Stimulated activated naive CD4-positive, alpha-beta T cell (primary cell): ENCODE measurements around the gene MTG2.

Source experiments
- DNase-seq, 6 experiments: peaks; one replicate each; lab custom pipeline; 2025; lab: John Stamatoyannopoulos, UW

The MTG2 gene

GRCh38 chr20:62219992-62220665 is 37.3 kb downstream of the MTG2 start, which contains the start of gene HRH3:
HRH3 (minus strand) TSS chr20:62220278; CDS start chr20:62219970, 308 bp downstream.
- DNase-seq = peak in 5 of 6 experiments; percentile 34 to 57 (median 45)

GRCh38 chr20:62220666-62221568 is 38.1 kb downstream of the MTG2 start:
- no peak for DNase-seq

- no peak for DNase-seq
These were observed 39.5 kb downstream of the MTG2 start for GRCh38 chr20:62222266-62222850.

- no peak for DNase-seq
These were observed 40.1 kb downstream of the MTG2 start for GRCh38 chr20:62222972-62223371.

- no peak for DNase-seq
These were observed 40.7 kb downstream of the MTG2 start for GRCh38 chr20:62223571-62223970.

- DNase-seq = no peak
These were observed 41.5 kb downstream of the MTG2 start for GRCh38 chr20:62224113-62224855.

GRCh38 chr20:62225026-62225425 is 42.2 kb downstream of the MTG2 start:
- no peak for DNase-seq

- no peak for DNase-seq
These were observed 43.2 kb downstream of the MTG2 start for GRCh38 chr20:62225820-62226635.

- DNase-seq = no peak
These were observed 44.1 kb downstream of the MTG2 start for GRCh38 chr20:62226707-62227590.

- DNase-seq = no peak
These were observed 44.8 kb downstream of the MTG2 start for GRCh38 chr20:62227591-62227976.

- no peak for DNase-seq
These were observed 45.4 kb downstream of the MTG2 start for GRCh38 chr20:62227977-62228958.

GRCh38 chr20:62228982-62229545 is 46.2 kb downstream of the MTG2 start:
- no peak for DNase-seq

- DNase-seq = no peak
These were observed 46.8 kb downstream of the MTG2 start for GRCh38 chr20:62229667-62230066.

GRCh38 chr20:62230276-62230675 is 47.4 kb downstream of the MTG2 start:
- no peak for DNase-seq

GRCh38 chr20:62230696-62231095 is 47.9 kb downstream of the MTG2 start:
- no peak for DNase-seq

- DNase-seq = no peak
These were observed 48.5 kb downstream of the MTG2 start for GRCh38 chr20:62231292-62231691.

GRCh38 chr20:62232194-62232593 is 49.4 kb downstream of the MTG2 start:
- no peak for DNase-seq

GRCh38 chr20:62232770-62233645 is 50.2 kb downstream of the MTG2 start:
- no peak for DNase-seq
